Measurements from ENCODE around the gene NPAT. TPM values are rescaled to one million over a fixed set of nuclear protein-coding genes. Genes with fewer than 3 reads are reported as not detected.
"Not testable (repeated sequence)": the region's sequence is repeated elsewhere in the genome, so short reads cannot be mapped to it uniquely, and the experiment has no call there.

The NPAT gene
- total RNA-seq, 1 experiment from 2014 or later, result 27.9 TPM

DNA sequence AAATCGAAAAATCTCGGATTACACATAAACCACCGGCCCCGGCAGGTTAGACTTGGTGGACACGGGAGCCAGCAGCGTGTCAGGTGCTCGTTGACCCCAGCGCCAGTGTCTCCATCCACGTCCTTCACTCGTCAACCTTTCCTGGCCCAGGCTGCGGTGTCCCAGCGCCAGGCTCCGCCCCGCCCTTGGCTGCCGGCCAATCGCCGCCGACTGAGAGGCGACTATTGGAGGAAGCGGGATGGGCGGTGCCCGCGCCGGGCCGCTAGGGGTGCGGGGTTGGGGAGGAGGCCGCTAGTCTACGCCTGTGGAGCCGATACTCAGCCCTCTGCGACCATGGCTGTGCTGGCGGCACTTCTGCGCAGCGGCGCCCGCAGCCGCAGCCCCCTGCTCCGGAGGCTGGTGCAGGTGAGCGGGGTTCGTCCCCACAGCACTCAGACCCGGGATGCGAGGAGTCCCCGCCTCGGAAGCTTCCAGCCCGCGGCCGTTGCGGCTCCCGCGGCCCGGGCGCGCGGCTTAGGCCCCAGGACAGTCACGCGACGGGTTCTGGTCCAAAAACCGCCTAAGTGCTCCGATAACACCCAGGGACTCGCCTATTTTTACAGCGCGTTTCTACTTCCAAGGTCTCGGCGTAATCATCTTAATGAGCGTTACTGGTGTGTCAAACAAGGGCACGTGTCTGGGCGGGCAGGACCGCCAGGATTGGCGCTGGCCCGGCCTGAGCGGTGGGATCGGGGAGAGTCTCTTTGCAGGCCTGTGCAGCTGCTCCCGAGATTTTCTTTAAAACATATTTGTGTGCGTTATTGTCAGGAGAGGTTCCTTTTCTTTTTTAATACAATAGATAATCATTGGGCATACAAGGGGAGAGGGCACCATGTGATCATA lies 100.9 kb downstream of the NPAT start, which contains the start of gene ACAT1:
TSS of gene ACAT1 (plus strand) at position 294 of the 882 bp plus-strand sequence. CDS start at position 334, 40 bp downstream.
- no TSS peak for BruUV-seq (replicated peaks)

DNA sequence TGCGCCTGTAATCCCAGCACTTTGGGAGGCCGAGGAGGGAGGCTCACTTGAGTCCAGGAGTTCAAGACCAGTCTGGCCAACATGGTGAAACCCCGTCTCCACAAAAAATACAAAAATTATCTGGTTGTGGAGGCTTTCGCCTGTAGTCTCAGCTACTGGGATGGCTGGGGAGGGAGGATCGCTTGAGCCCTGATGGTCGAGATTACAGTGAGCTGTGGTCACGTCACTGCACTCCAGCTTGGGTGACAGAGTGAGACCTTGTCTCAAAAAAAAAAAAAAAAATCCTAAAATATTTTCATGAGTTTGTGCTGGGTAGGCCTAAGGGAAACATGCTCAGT lies 101.5 kb downstream of the NPAT start:
- H3K4me1 ChIP-seq (ENCODE audit: insufficient read depth, low read length, poor library complexity, severe bottlenecking); H3K36me3 ChIP-seq (ENCODE audit: insufficient read depth, low read length, poor library complexity, severe bottlenecking); CTCF ChIA-PET; intact Hi-C loops (cut with micrococcal nuclease; ENCODE audit: unreplicated experiment); H3K9me3 ChIP-seq (ENCODE audit: low read depth, low read length, poor library complexity, severe bottlenecking); POLR2A ChIA-PET (ENCODE audit: low non-redundant PET); H3K27me3 ChIP-seq (replicated peaks; ENCODE audit: insufficient read depth, low read depth, low read length, poor library complexity); DNase-seq (ENCODE audit: low spot score); BruUV-seq (replicated peaks): not testable (repeated sequence)
- H3K4me3 ChIP-seq (ENCODE audit: low read depth, low read length, poor library complexity, severe bottlenecking), result peak overlapping the region; percentile 71
- H3K27ac ChIP-seq (ENCODE audit: low read depth, low read length, poor library complexity, severe bottlenecking), result peak overlapping the region; percentile 75

More for the DNA sequence above, 100.9 kb downstream of the NPAT start, which contains the start of gene ACAT1:
- DNase-seq (ENCODE audit: low spot score), result peak; percentile 97
- Histone ChIP-seq H3K36me3 (ENCODE audit: insufficient read depth, low read length, poor library complexity, severe bottlenecking) (no peaks in the 10 kb centered on the region), H3K9me3 (ENCODE audit: low read depth, low read length, poor library complexity, severe bottlenecking) (no peaks in the 10 kb centered on the region), H3K27ac (ENCODE audit: low read depth, low read length, poor library complexity, severe bottlenecking) (peak within 1 kb of the TSS; percentile 75), H3K27me3 (replicated peaks; ENCODE audit: insufficient read depth, low read depth, low read length, poor library complexity) (no peaks in the 10 kb centered on the region), H3K4me1 (ENCODE audit: insufficient read depth, low read length, poor library complexity, severe bottlenecking) (peaks cover 9% of the 10 kb centered on the region), H3K4me3 (ENCODE audit: low read depth, low read length, poor library complexity, severe bottlenecking) (peak within 1 kb of the TSS; percentile 71)
- ChIA-PET CTCF (no interaction called here), POLR2A (ENCODE audit: low non-redundant PET) (no interaction called here)
- intact Hi-C loops (cut with micrococcal nuclease; ENCODE audit: unreplicated experiment), result no loop called here
- TF ChIP-seq EZH2 (IDR thresholded peaks at IDR 0.05; ENCODE audit: borderline replicate concordance, low read depth, low read length, poor library complexity, severe bottlenecking), result no peak
- TF ChIP-seq, protein P1, sequence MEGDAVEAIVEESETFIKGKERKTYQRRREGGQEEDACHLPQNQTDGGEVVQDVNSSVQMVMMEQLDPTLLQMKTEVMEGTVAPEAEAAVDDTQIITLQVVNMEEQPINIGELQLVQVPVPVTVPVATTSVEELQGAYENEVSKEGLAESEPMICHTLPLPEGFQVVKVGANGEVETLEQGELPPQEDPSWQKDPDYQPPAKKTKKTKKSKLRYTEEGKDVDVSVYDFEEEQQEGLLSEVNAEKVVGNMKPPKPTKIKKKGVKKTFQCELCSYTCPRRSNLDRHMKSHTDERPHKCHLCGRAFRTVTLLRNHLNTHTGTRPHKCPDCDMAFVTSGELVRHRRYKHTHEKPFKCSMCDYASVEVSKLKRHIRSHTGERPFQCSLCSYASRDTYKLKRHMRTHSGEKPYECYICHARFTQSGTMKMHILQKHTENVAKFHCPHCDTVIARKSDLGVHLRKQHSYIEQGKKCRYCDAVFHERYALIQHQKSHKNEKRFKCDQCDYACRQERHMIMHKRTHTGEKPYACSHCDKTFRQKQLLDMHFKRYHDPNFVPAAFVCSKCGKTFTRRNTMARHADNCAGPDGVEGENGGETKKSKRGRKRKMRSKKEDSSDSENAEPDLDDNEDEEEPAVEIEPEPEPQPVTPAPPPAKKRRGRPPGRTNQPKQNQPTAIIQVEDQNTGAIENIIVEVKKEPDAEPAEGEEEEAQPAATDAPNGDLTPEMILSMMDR (conservative IDR thresholded peaks at IDR 0.05; ENCODE audit: low read depth, low read length), result no peak; the same call in 1 of the 2 replicates

DNA sequence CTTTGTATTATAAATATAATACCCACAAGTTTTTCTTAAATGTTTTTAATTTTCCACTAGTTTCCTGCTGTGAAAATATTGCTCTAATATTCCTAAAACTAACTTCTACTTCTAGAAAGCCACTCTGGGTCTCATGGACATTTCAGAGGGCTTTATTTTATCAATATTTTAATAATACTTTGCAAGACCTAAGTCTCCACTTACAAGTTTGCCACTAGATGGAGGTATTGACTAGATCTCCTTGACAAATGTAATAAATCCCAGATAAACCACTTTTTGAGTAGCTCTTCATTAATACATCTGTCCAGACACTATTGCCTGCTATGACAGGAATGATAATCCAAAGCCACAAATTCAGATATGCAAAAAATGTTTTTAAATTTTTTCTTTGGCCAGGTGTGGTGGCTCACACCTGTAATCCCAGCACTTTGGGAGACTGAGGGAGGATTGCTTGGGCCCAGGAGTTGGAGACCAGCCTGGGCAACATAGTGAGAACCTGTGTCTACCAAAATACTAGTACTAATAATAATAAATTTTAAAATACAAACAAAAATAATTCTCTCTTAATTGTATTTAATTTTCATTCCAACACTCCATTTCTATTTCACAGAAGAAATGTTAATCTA lies 104.6 kb downstream of the NPAT start:
- POLR2A ChIA-PET (ENCODE audit: low non-redundant PET), result no interaction called here
- Histone ChIP-seq H3K27ac (ENCODE audit: low read depth, low read length, poor library complexity, severe bottlenecking) (no peak overlapping the region), H3K36me3 (ENCODE audit: insufficient read depth, low read length, poor library complexity, severe bottlenecking) (no peaks in the 10 kb centered on the region), H3K9me3 (ENCODE audit: low read depth, low read length, poor library complexity, severe bottlenecking) (no peaks in the 10 kb centered on the region), H3K4me1 (ENCODE audit: insufficient read depth, low read length, poor library complexity, severe bottlenecking) (peaks cover 6% of the 10 kb centered on the region), H3K27me3 (replicated peaks; ENCODE audit: insufficient read depth, low read depth, low read length, poor library complexity) (no peaks in the 10 kb centered on the region), H3K4me3 (ENCODE audit: low read depth, low read length, poor library complexity, severe bottlenecking) (no peak overlapping the region)
- intact Hi-C loops (cut with micrococcal nuclease; ENCODE audit: unreplicated experiment), result loop anchor here (1.0 kb wide), 1 partner anchor 530 kb away; no protein-coding TSS in a partner anchor
- DNase-seq (ENCODE audit: low spot score), result peak; percentile 79
- TF ChIP-seq, protein P1 (conservative IDR thresholded peaks at IDR 0.05; ENCODE audit: low read depth, low read length), result peak; percentile 72
- TF ChIP-seq EZH2 (IDR thresholded peaks at IDR 0.05; ENCODE audit: borderline replicate concordance, low read depth, low read length, poor library complexity, severe bottlenecking), result no peak
- CTCF ChIA-PET, result interaction anchor here (0.6 to 2.7 kb wide), 3 partner anchors 189 to 540 kb away, joined by 3 to 6 read pairs (median 3); no protein-coding TSS in a partner anchor
- BruUV-seq (replicated peaks), result no TSS peak

Data from A673 (cell line).